WTC11 (cell line): ENCODE measurements around the gene FOXI1.

ENCODE experiments used
- ATF1 ChIP-seq: sonication (generic); formaldehyde crosslinking; IDR thresholded peaks from 2 replicates; pipeline ENCODE4 v1.8.1; 2023; ENCODE audit warnings: mild to moderate bottlenecking, moderate library complexity, missing genetic modification reagents
- CBFB ChIP-seq: sonication (generic); formaldehyde crosslinking; IDR thresholded peaks from 2 replicates; pipeline ENCODE4 v1.8.1; 2022; ENCODE audit warnings: mild to moderate bottlenecking, low read depth, missing genetic modification reagents
- CTCF ChIP-seq: fragments of 200-600 bp; IDR thresholded peaks from 2 replicates; pipeline ENCODE4 v1.8.0; 2022; ENCODE audit warnings: antibody characterized with exemption
- E2F4 ChIP-seq: sonication (generic); formaldehyde crosslinking; IDR thresholded peaks from 2 replicates; pipeline ENCODE4 v1.8.1; 2022; ENCODE audit warnings: low read depth, mild to moderate bottlenecking, moderate library complexity, missing genetic modification reagents, borderline replicate concordance
- ESRRA ChIP-seq: sonication (generic); formaldehyde crosslinking; IDR thresholded peaks from 2 replicates; pipeline ENCODE4 v1.8.1; 2022; ENCODE audit warnings: mild to moderate bottlenecking, missing genetic modification reagents, borderline replicate concordance
- PRRX2 ChIP-seq: fragments of 250-450 bp; sonication (Bioruptor Pico); IDR thresholded peaks from 2 replicates; pipeline ENCODE4 v1.8.0; 2021; ENCODE audit warnings: mild to moderate bottlenecking
- TEAD4 ChIP-seq: sonication (generic); formaldehyde crosslinking; IDR thresholded peaks from 2 replicates; pipeline ENCODE4 v1.8.0; 2022; ENCODE audit warnings: mild to moderate bottlenecking, missing genetic modification reagents
- ZMAT4 ChIP-seq: fragments of 250-450 bp; sonication (Bioruptor Pico); IDR thresholded peaks from 2 replicates; pipeline ENCODE4 v1.9.0; 2021; ENCODE audit warnings: mild to moderate bottlenecking
- TF ChIP-seq, protein P1 (sequence below): sonication (generic); formaldehyde crosslinking; IDR thresholded peaks from 2 replicates; pipeline ENCODE4 v1.8.1; 2022; ENCODE audit warnings: low read depth, missing genetic modification reagents, borderline replicate concordance
- TF ChIP-seq, protein P2 (sequence below): sonication (generic); formaldehyde crosslinking; IDR thresholded peaks from 2 replicates; pipeline ENCODE4 v1.8.1; 2023; ENCODE audit warnings: mild to moderate bottlenecking, missing genetic modification reagents, moderate library complexity
- TF ChIP-seq, protein P3 (sequence below): fragments of 250-450 bp; sonication (Bioruptor Pico); IDR thresholded peaks from 2 replicates; pipeline ENCODE4 v1.9.0; 2021; ENCODE audit warnings: mild to moderate bottlenecking, borderline replicate concordance
- TF ChIP-seq, protein P4 (sequence below): sonication (generic); formaldehyde crosslinking; IDR thresholded peaks from 2 replicates; pipeline ENCODE4 v1.8.1; 2022; ENCODE audit warnings: mild to moderate bottlenecking, missing genetic modification reagents, moderate library complexity, borderline replicate concordance

- TF ChIP-seq, protein P1, sequence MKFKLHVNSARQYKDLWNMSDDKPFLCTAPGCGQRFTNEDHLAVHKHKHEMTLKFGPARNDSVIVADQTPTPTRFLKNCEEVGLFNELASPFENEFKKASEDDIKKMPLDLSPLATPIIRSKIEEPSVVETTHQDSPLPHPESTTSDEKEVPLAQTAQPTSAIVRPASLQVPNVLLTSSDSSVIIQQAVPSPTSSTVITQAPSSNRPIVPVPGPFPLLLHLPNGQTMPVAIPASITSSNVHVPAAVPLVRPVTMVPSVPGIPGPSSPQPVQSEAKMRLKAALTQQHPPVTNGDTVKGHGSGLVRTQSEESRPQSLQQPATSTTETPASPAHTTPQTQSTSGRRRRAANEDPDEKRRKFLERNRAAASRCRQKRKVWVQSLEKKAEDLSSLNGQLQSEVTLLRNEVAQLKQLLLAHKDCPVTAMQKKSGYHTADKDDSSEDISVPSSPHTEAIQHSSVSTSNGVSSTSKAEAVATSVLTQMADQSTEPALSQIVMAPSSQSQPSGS (CRISPR knock-in tag): no peak
- no peak for TF ChIP-seq ATF1
- TF ChIP-seq E2F4 (CRISPR knock-in tag): no peak
- TF ChIP-seq TEAD4 (CRISPR knock-in tag): no peak
- TF ChIP-seq ZMAT4 (CRISPR knock-in tag): no peak
- TF ChIP-seq, protein P2, sequence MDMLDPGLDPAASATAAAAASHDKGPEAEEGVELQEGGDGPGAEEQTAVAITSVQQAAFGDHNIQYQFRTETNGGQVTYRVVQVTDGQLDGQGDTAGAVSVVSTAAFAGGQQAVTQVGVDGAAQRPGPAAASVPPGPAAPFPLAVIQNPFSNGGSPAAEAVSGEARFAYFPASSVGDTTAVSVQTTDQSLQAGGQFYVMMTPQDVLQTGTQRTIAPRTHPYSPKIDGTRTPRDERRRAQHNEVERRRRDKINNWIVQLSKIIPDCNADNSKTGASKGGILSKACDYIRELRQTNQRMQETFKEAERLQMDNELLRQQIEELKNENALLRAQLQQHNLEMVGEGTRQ: no peak
- no peak for TF ChIP-seq CTCF
- TF ChIP-seq, protein P3, sequence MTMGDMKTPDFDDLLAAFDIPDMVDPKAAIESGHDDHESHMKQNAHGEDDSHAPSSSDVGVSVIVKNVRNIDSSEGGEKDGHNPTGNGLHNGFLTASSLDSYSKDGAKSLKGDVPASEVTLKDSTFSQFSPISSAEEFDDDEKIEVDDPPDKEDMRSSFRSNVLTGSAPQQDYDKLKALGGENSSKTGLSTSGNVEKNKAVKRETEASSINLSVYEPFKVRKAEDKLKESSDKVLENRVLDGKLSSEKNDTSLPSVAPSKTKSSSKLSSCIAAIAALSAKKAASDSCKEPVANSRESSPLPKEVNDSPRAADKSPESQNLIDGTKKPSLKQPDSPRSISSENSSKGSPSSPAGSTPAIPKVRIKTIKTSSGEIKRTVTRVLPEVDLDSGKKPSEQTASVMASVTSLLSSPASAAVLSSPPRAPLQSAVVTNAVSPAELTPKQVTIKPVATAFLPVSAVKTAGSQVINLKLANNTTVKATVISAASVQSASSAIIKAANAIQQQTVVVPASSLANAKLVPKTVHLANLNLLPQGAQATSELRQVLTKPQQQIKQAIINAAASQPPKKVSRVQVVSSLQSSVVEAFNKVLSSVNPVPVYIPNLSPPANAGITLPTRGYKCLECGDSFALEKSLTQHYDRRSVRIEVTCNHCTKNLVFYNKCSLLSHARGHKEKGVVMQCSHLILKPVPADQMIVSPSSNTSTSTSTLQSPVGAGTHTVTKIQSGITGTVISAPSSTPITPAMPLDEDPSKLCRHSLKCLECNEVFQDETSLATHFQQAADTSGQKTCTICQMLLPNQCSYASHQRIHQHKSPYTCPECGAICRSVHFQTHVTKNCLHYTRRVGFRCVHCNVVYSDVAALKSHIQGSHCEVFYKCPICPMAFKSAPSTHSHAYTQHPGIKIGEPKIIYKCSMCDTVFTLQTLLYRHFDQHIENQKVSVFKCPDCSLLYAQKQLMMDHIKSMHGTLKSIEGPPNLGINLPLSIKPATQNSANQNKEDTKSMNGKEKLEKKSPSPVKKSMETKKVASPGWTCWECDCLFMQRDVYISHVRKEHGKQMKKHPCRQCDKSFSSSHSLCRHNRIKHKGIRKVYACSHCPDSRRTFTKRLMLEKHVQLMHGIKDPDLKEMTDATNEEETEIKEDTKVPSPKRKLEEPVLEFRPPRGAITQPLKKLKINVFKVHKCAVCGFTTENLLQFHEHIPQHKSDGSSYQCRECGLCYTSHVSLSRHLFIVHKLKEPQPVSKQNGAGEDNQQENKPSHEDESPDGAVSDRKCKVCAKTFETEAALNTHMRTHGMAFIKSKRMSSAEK (CRISPR knock-in tag): no peak
- TF ChIP-seq, protein P4, sequence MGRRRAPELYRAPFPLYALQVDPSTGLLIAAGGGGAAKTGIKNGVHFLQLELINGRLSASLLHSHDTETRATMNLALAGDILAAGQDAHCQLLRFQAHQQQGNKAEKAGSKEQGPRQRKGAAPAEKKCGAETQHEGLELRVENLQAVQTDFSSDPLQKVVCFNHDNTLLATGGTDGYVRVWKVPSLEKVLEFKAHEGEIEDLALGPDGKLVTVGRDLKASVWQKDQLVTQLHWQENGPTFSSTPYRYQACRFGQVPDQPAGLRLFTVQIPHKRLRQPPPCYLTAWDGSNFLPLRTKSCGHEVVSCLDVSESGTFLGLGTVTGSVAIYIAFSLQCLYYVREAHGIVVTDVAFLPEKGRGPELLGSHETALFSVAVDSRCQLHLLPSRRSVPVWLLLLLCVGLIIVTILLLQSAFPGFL (CRISPR knock-in tag): no peak
- no peak for TF ChIP-seq CBFB (CRISPR knock-in tag)
- no peak for TF ChIP-seq PRRX2
- TF ChIP-seq ESRRA (CRISPR knock-in tag): no peak
These were observed 30.0 kb upstream of the FOXI1 start for GRCh38 chr5:170075696-170076095.
